Thyroid gland (tissue), 4 donors: ENCODE data around the gene WDR7. TPM values are rescaled to one million over a fixed set of nuclear protein-coding genes. Genes with fewer than 3 reads are reported as not detected.

ENCODE experiments used
- DNase-seq, 2 donors: peaks; one replicate each; pipeline ENCODE4 v3.0.0-alpha.2; 2019
- H3K27ac ChIP-seq, 3 donors: fragments of 200-600 bp; sonication (generic); 1 replicate in 2 of 3; 2 replicates in 1 of 3; pipeline ENCODE4 v1.5.1; 2016 to 2019; ENCODE audit warnings: mild to moderate bottlenecking in 1 of 3, moderate library complexity in 1 of 3
- H3K27me3 ChIP-seq: fragments of 200-600 bp; sonication (generic); one replicate; pipeline ENCODE4 v1.5.1; 2019
- H3K36me3 ChIP-seq, 2 donors: fragments of 200-600 bp; sonication (generic); one replicate each; pipeline ENCODE4 v1.5.1; 2016 to 2019
- H3K4me1 ChIP-seq, 2 donors: fragments of 200-600 bp; sonication (generic); one replicate each; pipeline ENCODE4 v1.5.1; 2017 to 2019
- H3K4me3 ChIP-seq, 3 donors: fragments of 200-600 bp; sonication (generic); replicated peaks in 1 of 3; 1 replicate in 2 of 3; 2 replicates in 1 of 3; pipeline ENCODE4 v1.5.1; 2016; ENCODE audit warnings: mild to moderate bottlenecking in 1 of 3
- H3K9me3 ChIP-seq: fragments of 200-600 bp; sonication (generic); one replicate; pipeline ENCODE4 v1.5.1; 2017
- POLR2A ChIP-seq, 2 donors: fragments of 450-650 bp; IDR thresholded peaks; one replicate each; pipeline ENCODE4 v1.6.1; 2017; ENCODE audit warnings: antibody characterized with exemption in 2 of 2, mild to moderate bottlenecking in 2 of 2, moderate library complexity in 1 of 2
- WGBS, 2 donors: methylation state at CpG; one replicate each; pipeline ENCODE4 v1.1.5; 2017; 5-methylcytosine and 5-hydroxymethylcytosine counted together
- intact Hi-C: fragments of 100-400 bp; cut with DNase I; formaldehyde crosslinking; loops from one replicate; pipeline ENCODE4 v1.15.1; 2023
- total RNA-seq, 4 donors: library from RNA; depleted of rRNA; stranded (reverse); fragments of >200 nt; gene quantifications; one replicate each; pipeline ENCODE4 v1.2.3, GENCODE V29; 2016
- TF ChIP-seq, protein P1 (sequence below), 6 experiments: fragments of 200-600 bp in 3 of 6; fragments of 450-650 bp in 3 of 6; sonication (generic) in 3 of 6; IDR thresholded peaks; one replicate each; pipeline ENCODE4 v1.5.1; 2016 to 2019; ENCODE audit warnings: antibody characterized with exemption in 6 of 6, mild to moderate bottlenecking in 2 of 6, inconsistent platforms in 1 of 6, moderate library complexity in 1 of 6

WDR7 gene
- total RNA-seq, 4 donors from 2014 or later, result 42.0 to 88.8 (median 49.6) TPM

DNA sequence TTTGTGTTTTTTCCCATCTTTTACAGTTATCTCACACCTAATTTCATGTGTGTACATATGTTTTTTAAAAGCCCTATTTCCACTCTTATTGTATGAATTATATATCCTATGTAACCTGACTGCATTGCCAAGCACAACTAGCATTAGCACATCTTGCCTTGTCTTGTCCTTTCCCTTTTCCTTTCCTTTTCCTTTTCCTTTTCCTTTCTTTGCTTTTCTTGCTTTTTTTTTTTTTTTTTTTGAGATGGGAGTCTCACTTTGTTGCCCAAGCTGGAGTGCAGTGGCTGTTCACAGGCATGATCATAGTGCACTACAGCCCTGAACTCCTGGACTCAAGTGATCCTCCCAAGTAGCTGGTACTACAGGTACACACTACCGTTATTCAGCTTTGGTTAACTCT is 323.0 kb downstream of the WDR7 start:
- Histone ChIP-seq H3K27me3 (no peaks in the 10 kb centered on the region), H3K4me1 (no peaks in the 10 kb centered on the region), H3K9me3 (no peaks in the 10 kb centered on the region), H3K36me3 (no peaks in the 10 kb centered on the region), H3K27ac (no peak overlapping the region), H3K4me3 (no peak overlapping the region)
- DNase-seq, result no peak
- TF ChIP-seq POLR2A (IDR thresholded peaks at IDR 0.05), result no peak
- TF ChIP-seq, protein P1, sequence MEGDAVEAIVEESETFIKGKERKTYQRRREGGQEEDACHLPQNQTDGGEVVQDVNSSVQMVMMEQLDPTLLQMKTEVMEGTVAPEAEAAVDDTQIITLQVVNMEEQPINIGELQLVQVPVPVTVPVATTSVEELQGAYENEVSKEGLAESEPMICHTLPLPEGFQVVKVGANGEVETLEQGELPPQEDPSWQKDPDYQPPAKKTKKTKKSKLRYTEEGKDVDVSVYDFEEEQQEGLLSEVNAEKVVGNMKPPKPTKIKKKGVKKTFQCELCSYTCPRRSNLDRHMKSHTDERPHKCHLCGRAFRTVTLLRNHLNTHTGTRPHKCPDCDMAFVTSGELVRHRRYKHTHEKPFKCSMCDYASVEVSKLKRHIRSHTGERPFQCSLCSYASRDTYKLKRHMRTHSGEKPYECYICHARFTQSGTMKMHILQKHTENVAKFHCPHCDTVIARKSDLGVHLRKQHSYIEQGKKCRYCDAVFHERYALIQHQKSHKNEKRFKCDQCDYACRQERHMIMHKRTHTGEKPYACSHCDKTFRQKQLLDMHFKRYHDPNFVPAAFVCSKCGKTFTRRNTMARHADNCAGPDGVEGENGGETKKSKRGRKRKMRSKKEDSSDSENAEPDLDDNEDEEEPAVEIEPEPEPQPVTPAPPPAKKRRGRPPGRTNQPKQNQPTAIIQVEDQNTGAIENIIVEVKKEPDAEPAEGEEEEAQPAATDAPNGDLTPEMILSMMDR (IDR thresholded peaks at IDR 0.05), result no peak
- 64 to 68% methylated on average over 1 of the region's 1 CpG for WGBS, 2 donors
- intact Hi-C loops, result no loop called here

DNA sequence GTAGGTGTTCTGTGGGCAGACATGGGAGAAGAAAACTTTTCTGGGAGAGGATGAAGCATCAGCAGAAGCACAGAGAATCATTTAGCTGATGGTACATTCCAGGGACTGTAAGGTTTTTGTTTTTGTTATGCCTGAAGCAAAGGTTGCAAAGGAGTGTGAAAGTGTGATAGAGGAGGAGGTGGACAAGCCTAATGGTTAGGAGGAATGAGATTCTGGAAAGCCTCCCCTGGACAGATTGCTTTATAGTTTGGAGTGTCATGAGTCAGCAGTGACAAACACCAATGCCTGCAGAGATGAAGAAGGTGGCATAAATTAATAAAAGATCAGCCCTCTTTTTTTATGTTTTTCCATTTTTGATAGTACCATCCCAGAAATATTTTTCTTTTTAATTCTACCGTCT is 324.1 kb downstream of the WDR7 start:
- Histone ChIP-seq H3K27ac (no peak overlapping the region), H3K4me1 (no peaks in the 10 kb centered on the region), H3K9me3 (no peaks in the 10 kb centered on the region), H3K36me3 (no peaks in the 10 kb centered on the region), H3K27me3 (no peaks in the 10 kb centered on the region), H3K4me3 (no peak overlapping the region)
- intact Hi-C loops, result no loop called here
- no peak for DNase-seq
- TF ChIP-seq, protein P1 (IDR thresholded peaks at IDR 0.05), result no peak
- TF ChIP-seq POLR2A (IDR thresholded peaks at IDR 0.05), result no peak
- 96% methylated on average over 1 of the region's 1 CpG for WGBS, 2 donors

DNA sequence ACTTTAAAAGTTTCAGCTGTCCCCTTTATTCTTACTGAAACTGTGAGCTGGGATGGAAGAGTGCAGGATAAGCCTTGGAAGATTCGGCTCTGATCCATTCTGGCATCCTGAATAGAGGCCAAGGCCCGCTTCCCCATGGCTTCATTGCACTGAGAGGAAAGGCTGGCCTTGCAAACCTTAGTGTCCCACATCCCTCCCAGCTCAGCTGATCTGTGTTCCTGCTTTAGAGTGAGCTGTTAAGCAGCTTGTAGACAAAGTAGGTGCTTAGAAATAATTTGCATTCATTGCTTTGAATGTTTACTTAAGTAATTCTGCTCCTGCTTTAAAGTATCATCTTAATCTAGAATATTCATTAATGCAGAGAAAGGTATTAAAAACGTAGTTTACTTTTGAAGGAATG is 326.1 kb downstream of the WDR7 start:
- Histone ChIP-seq H3K4me3 (no peak overlapping the region), H3K27me3 (no peaks in the 10 kb centered on the region), H3K4me1 (no peaks in the 10 kb centered on the region), H3K9me3 (no peaks in the 10 kb centered on the region), H3K36me3 (no peaks in the 10 kb centered on the region), H3K27ac (no peak overlapping the region)
- intact Hi-C loops, result no loop called here
- DNase-seq, result no peak
- TF ChIP-seq, protein P1 (IDR thresholded peaks at IDR 0.05), result no peak
- no peak for TF ChIP-seq POLR2A (IDR thresholded peaks at IDR 0.05)
- 95 to 97% methylated on average over 3 of the region's 3 CpGs for WGBS, 2 donors

DNA sequence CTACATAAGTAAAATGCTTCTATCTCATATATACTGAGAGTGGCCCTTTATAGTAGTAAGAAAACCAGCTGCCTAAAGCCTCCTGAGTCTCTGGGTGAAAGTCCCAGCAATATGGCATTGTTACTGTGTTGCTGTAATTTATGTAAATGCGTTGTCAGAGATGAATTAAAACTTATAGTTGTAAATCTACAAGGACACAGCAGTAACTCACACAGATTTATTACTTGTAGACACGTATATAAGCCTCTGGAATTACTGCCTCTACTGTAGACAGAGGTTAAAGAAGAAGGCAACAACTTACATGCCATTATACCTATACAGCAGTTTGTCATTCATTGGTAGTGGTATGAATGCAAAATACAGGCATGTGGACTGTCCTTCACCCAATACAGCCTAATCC is 326.6 kb downstream of the WDR7 start:
- 91 to 97% methylated on average over 2 of the region's 2 CpGs for WGBS, 2 donors
- no peak for TF ChIP-seq POLR2A (IDR thresholded peaks at IDR 0.05)
- TF ChIP-seq, protein P1 (IDR thresholded peaks at IDR 0.05), result no peak
- no peak overlapping the region for H3K4me3 ChIP-seq
- no peak for DNase-seq
- H3K27me3 ChIP-seq, result no peaks in the 10 kb centered on the region
- H3K9me3 ChIP-seq, result no peaks in the 10 kb centered on the region
- intact Hi-C loops, result no loop called here
- no peaks in the 10 kb centered on the region for H3K4me1 ChIP-seq
- H3K36me3 ChIP-seq, result no peaks in the 10 kb centered on the region
- H3K27ac ChIP-seq, result no peak overlapping the region

DNA sequence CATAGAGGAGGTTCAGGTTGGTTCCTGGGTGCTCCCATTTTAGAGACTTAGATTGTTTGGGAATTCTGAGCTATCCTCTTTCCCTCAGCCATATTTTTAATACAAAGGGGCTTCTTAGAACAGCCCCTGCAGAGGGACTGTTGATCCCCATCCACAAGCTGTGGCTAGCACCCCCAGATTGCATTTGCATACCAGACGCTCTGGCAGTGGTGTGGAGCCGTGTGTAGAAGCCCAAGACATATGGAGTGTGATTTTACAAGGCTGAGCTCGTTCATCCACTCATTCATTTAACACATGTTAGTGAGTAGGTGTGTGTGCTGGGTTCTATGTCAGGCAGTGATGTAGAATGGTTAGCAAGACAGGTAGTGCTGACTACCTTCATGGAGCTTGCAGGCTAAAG is 329.0 kb downstream of the WDR7 start:
- 93 to 100% methylated on average over 3 of the region's 3 CpGs for WGBS, 2 donors
- TF ChIP-seq, protein P1 (IDR thresholded peaks at IDR 0.05), result no peak
- no peak for TF ChIP-seq POLR2A (IDR thresholded peaks at IDR 0.05)

More for the DNA sequence above, 329.0 kb downstream of the WDR7 start:
- Histone ChIP-seq H3K9me3 (no peaks in the 10 kb centered on the region), H3K4me1 (no peaks in the 10 kb centered on the region), H3K4me3 (no peak overlapping the region), H3K27ac (no peak overlapping the region), H3K36me3 (no peaks in the 10 kb centered on the region), H3K27me3 (no peaks in the 10 kb centered on the region)
- intact Hi-C loops, result no loop called here
- DNase-seq, result no peak
